ENCODE data around the gene KLHL22. TPM values are rescaled to one million over a fixed set of nuclear protein-coding genes. Genes with fewer than 3 reads are reported as not detected.
"Not testable (repeated sequence)": the region's sequence is repeated elsewhere in the genome, so short reads cannot be mapped to it uniquely, and the experiment has no call there.

KLHL22 gene
- total RNA-seq, 1 donor from 2014 or later: 14.3 TPM

- no peaks in the 10 kb centered on the region for H3K27me3 ChIP-seq
- Mint-ChIP-seq H3K9me3 (no peaks in the 10 kb centered on the region), H3K27ac (no peak overlapping the region), H3K27me3 (ENCODE audit: insufficient read depth, low read depth) (peaks cover 2% of the 10 kb centered on the region), H3K4me3 (no peak overlapping the region), H3K36me3 (peaks cover 43% of the 10 kb centered on the region), H3K4me1 (peaks cover 29% of the 10 kb centered on the region)
- peaks cover 10% of the 10 kb centered on the region for H3K4me1 ChIP-seq
- peaks cover 15% of the 10 kb centered on the region for H3F3A ChIP-seq (ENCODE audit: low read depth)
- H3K36me3 ChIP-seq: no peaks in the 10 kb centered on the region
- no peaks in the 10 kb centered on the region for H3K79me2 ChIP-seq (ENCODE audit: low read depth)
- DNase-seq (ENCODE audit: low spot score): no peak
- H3K9ac ChIP-seq: no peak overlapping the region
- H3K27ac ChIP-seq: no peak overlapping the region
- no peaks in the 10 kb centered on the region for H3K9me3 ChIP-seq (ENCODE audit: low read depth)
- no peak overlapping the region for H3K4me2 ChIP-seq
- no peak overlapping the region for H2AFZ ChIP-seq (replicated peaks)
- H4K20me1 ChIP-seq (ENCODE audit: low read depth): peaks cover 4% of the 10 kb centered on the region
- no peak overlapping the region for H3K4me3 ChIP-seq
- no peak for TF ChIP-seq EZH2phosphoT487 (IDR thresholded peaks at IDR 0.05)
- no peak for TF ChIP-seq EZH2 (IDR thresholded peaks at IDR 0.05)
- no peak for TF ChIP-seq CTCF (IDR thresholded peaks at IDR 0.05)
These were observed 39.9 kb downstream of the KLHL22 start for GRCh38 chr22:20455709-20456063.

- no peaks in the 10 kb centered on the region for H3K9me3 ChIP-seq (ENCODE audit: low read depth)
- H3K27ac ChIP-seq: no peak overlapping the region
- no peak overlapping the region for H3K9ac ChIP-seq
- no peak overlapping the region for H3K4me2 ChIP-seq
- H3K27me3 ChIP-seq: no peaks in the 10 kb centered on the region
- no peak for TF ChIP-seq EZH2phosphoT487 (IDR thresholded peaks at IDR 0.05)
- TF ChIP-seq CTCF (IDR thresholded peaks at IDR 0.05): no peak
- TF ChIP-seq EZH2 (IDR thresholded peaks at IDR 0.05): no peak
- no peak overlapping the region for H3K27ac Mint-ChIP-seq
- peaks cover 12% of the 10 kb centered on the region for H3K4me1 Mint-ChIP-seq
- H3K9me3 Mint-ChIP-seq: no peaks in the 10 kb centered on the region
- H3K36me3 ChIP-seq: no peaks in the 10 kb centered on the region
- H4K20me1 ChIP-seq (ENCODE audit: low read depth): no peaks in the 10 kb centered on the region
- H3K4me3 Mint-ChIP-seq: no peak overlapping the region
- no peak overlapping the region for H3K4me3 ChIP-seq
- peaks cover 5% of the 10 kb centered on the region for H3F3A ChIP-seq (ENCODE audit: low read depth)
- no peaks in the 10 kb centered on the region for H3K79me2 ChIP-seq (ENCODE audit: low read depth)
- DNase-seq (ENCODE audit: low spot score): no peak
- H3K4me1 ChIP-seq: no peaks in the 10 kb centered on the region
- no peak overlapping the region for H2AFZ ChIP-seq (replicated peaks)
- H3K27me3 Mint-ChIP-seq (ENCODE audit: insufficient read depth, low read depth): peaks cover 2% of the 10 kb centered on the region
- peaks cover 41% of the 10 kb centered on the region for H3K36me3 Mint-ChIP-seq
These were observed 42.4 kb downstream of the KLHL22 start for GRCh38 chr22:20453222-20453621.

- H3K4me1 ChIP-seq: no peaks in the 10 kb centered on the region
- no peak overlapping the region for H3K4me2 ChIP-seq
- no peak for DNase-seq (ENCODE audit: low spot score)
- Mint-ChIP-seq H3K27me3 (ENCODE audit: insufficient read depth, low read depth) (peaks cover 2% of the 10 kb centered on the region), H3K27ac (no peak overlapping the region), H3K4me3 (no peak overlapping the region), H3K9me3 (no peaks in the 10 kb centered on the region), H3K36me3 (peaks cover 45% of the 10 kb centered on the region), H3K4me1 (peaks cover 12% of the 10 kb centered on the region)
- H3K27me3 ChIP-seq: no peaks in the 10 kb centered on the region
- H3K36me3 ChIP-seq: no peaks in the 10 kb centered on the region
- no peaks in the 10 kb centered on the region for H3K9me3 ChIP-seq (ENCODE audit: low read depth)
- peaks cover 5% of the 10 kb centered on the region for H3F3A ChIP-seq (ENCODE audit: low read depth)
- H3K79me2 ChIP-seq (ENCODE audit: low read depth): no peaks in the 10 kb centered on the region
- no peak overlapping the region for H3K9ac ChIP-seq
- TF ChIP-seq EZH2phosphoT487 (IDR thresholded peaks at IDR 0.05) (no peak), EZH2 (IDR thresholded peaks at IDR 0.05) (no peak), CTCF (IDR thresholded peaks at IDR 0.05) (no peak)
- no peak overlapping the region for H2AFZ ChIP-seq (replicated peaks)
- no peak overlapping the region for H3K27ac ChIP-seq
- no peak overlapping the region for H3K4me3 ChIP-seq
- no peaks in the 10 kb centered on the region for H4K20me1 ChIP-seq (ENCODE audit: low read depth)
These were observed 43.7 kb downstream of the KLHL22 start for GRCh38 chr22:20451920-20452319.

GRCh38 chr22:20451129-20451778, 44.3 kb downstream of the KLHL22 start:
- not testable (repeated sequence) for H3K27me3 Mint-ChIP-seq (ENCODE audit: insufficient read depth, low read depth); H3F3A ChIP-seq (ENCODE audit: low read depth); H3K4me3 ChIP-seq; DNase-seq (ENCODE audit: low spot score); H3K27ac Mint-ChIP-seq; H2AFZ ChIP-seq (replicated peaks); H3K9ac ChIP-seq; H3K4me1 ChIP-seq; H3K4me2 ChIP-seq; H3K27ac ChIP-seq; H4K20me1 ChIP-seq (ENCODE audit: low read depth); H3K36me3 ChIP-seq; H3K9me3 Mint-ChIP-seq; H3K4me1 Mint-ChIP-seq; H3K4me3 Mint-ChIP-seq; H3K9me3 ChIP-seq (ENCODE audit: low read depth); H3K79me2 ChIP-seq (ENCODE audit: low read depth); H3K27me3 ChIP-seq
- peaks cover 51% of the 10 kb centered on the region for H3K36me3 Mint-ChIP-seq
